GM19240 (cell line): Measurements from ENCODE around the gene ERV3-1.
"Not testable (repeated sequence)": the region's sequence is repeated elsewhere in the genome, so short reads cannot be mapped to it uniquely, and the experiment has no call there.

Source experiments
- DNase-seq: peaks from one replicate; pipeline ENCODE4 v3.0.0; 2011; ENCODE audit warnings: low spot score; ENCODE audit not compliant: insufficient read length

The ERV3-1 gene

GRCh38 chr7:64945503-64946175, 60.8 kb downstream of the ERV3-1 start:
- DNase-seq: no peak

GRCh38 chr7:64944667-64945502, 61.6 kb downstream of the ERV3-1 start:
- not testable (repeated sequence) for DNase-seq
